Common myeloid progenitor, CD34-positive (primary cell): Measurements from ENCODE around the gene PI4KA.

Experiments used
- CTCF ChIA-PET: fragments of 350-600 bp; sonication (Branson Sonifier 250); formaldehyde crosslinking; loops from one replicate; lab custom pipeline; 2021; ENCODE audit warnings: antibody characterized with exemption; lab: Charles Lee
- POLR2A ChIA-PET: fragments of 350-600 bp; sonication (Branson Sonifier 250); formaldehyde crosslinking; loops from one replicate; lab custom pipeline; 2021; ENCODE audit warnings: antibody characterized with exemption; lab: Charles Lee
- DNase-seq, 3 donors: peaks; one replicate each; pipeline versions ENCODE4 v3.0.0 to v3.0.0-alpha.2; 2013
- H3K27ac ChIP-seq, 2 experiments: 1 replicate in 1 of 2; 2 replicates in 1 of 2; pipeline ENCODE4 v1.7.0; 2013; ENCODE audit warnings: inconsistent platforms in 2 of 2, low read length in 2 of 2, mild to moderate bottlenecking in 2 of 2, low read depth in 1 of 2, moderate library complexity in 1 of 2; ENCODE audit not compliant: severe bottlenecking in 2 of 2, insufficient read depth in 1 of 2, poor library complexity in 1 of 2
- H3K27me3 ChIP-seq, 5 experiments: replicated peaks in 2 of 5; 1 replicate in 3 of 5; 2 replicates in 2 of 5; pipeline versions ENCODE4 v1.6.1 to v1.7.0; 2013; ENCODE audit warnings: low read length in 4 of 5, mild to moderate bottlenecking in 2 of 5, moderate library complexity in 2 of 5, inconsistent platforms in 1 of 5; ENCODE audit not compliant: insufficient read depth in 5 of 5, control insufficient read depth in 4 of 5
- H3K36me3 ChIP-seq, 4 experiments: 1 replicate in 2 of 4; 2 replicates in 2 of 4; pipeline versions ENCODE4 v1.6.1 to v1.7.0; 2013; ENCODE audit warnings: low read length in 3 of 4, control low read depth in 1 of 4, mild to moderate bottlenecking in 1 of 4; ENCODE audit not compliant: control insufficient read depth in 4 of 4, insufficient read depth in 4 of 4
- H3K4me1 ChIP-seq, 4 experiments: 1 replicate in 3 of 4; 2 replicates in 1 of 4; pipeline versions ENCODE4 v1.6.1 to v1.7.1; 2013; ENCODE audit warnings: low read length in 3 of 4, mild to moderate bottlenecking in 3 of 4, control low read depth in 1 of 4, inconsistent platforms in 1 of 4, moderate library complexity in 1 of 4; ENCODE audit not compliant: control insufficient read depth in 4 of 4, insufficient read depth in 4 of 4; ENCODE audit errors: control extremely low read depth in 1 of 4
- H3K4me3 ChIP-seq, 7 experiments: 1 replicate in 4 of 7; 2 replicates in 3 of 7; pipeline versions ENCODE4 v1.5.1 to v1.7.0; 2013; ENCODE audit warnings: mild to moderate bottlenecking in 7 of 7, low read length in 6 of 7, moderate library complexity in 6 of 7, inconsistent platforms in 2 of 7, low read depth in 2 of 7, control low read depth in 1 of 7; ENCODE audit not compliant: insufficient read depth in 4 of 7, control insufficient read depth in 1 of 7; ENCODE audit errors: extremely low read depth in 1 of 7
- H3K9me3 ChIP-seq, 5 experiments: 1 replicate in 4 of 5; 2 replicates in 1 of 5; pipeline versions ENCODE4 v1.6.1 to v1.7.1; 2013; ENCODE audit warnings: low read length in 4 of 5, mild to moderate bottlenecking in 2 of 5, inconsistent platforms in 1 of 5, low read depth in 1 of 5, moderate library complexity in 1 of 5; ENCODE audit not compliant: control insufficient read depth in 4 of 5, insufficient read depth in 2 of 5; ENCODE audit errors: control extremely low read depth in 1 of 5
- WGBS: methylation state at CpG from one replicate; pipeline ENCODE4 v1.1.5; 2013; ENCODE audit not compliant: insufficient coverage; 5-methylcytosine and 5-hydroxymethylcytosine counted together

PI4KA gene

DNA sequence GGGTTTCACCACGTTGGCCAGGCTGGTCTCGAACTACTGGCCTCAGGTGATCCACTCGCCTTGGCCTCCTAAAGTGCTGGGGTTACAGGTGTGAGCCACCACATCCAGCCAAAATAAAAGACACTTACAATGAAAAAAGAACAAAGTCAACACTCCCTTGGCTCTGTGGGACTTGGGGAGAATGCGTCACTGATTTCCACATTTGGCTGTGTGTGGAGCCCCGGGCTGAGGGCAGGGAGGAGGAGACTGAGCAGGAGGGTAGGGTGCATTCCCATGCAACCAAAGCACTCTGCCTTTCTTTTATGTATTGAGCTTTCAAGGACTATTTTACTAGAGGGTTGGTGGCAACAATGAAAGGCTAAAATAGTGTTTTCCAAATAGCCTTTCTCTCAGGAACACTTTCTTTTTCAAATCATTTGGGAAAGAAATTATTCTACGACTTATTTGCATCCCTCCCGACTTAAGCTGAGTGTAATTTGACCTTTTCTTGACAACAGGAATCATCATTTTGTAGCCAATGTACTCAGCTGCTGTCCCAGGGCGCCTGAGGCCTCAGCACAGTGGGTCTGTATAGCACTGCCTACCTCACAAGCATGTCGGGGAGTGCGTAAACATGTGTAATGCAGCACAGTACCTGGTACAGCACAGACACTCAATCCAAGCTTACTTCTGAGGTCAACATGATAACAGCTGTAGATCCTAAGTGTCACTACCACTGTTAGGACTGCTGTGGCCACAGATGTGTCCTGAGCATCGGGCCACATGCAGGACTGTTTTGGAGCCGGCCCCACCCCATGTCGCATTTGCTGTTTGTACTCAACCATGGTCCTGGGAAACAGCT lies 94.8 kb downstream of the PI4KA start:
- 84% methylated on average over 10 of the region's 13 CpGs for WGBS
- H3K27ac ChIP-seq, result no peak overlapping the region
- no peaks in the 10 kb centered on the region for H3K27me3 ChIP-seq
- H3K36me3 ChIP-seq, result peaks cover 15 to 61% (median 44%) of the 10 kb centered on the region in 4 experiments
- no peaks in the 10 kb centered on the region for H3K4me1 ChIP-seq
- H3K4me3 ChIP-seq, result no peak overlapping the region
- CTCF ChIA-PET, result interaction anchor here (1.4 kb wide), 1 partner anchor 20 kb away, joined by 3 read pairs; no protein-coding TSS in a partner anchor
- H3K9me3 ChIP-seq, result peaks cover 0 to 2% (median 0%) of the 10 kb centered on the region in 5 experiments
- DNase-seq, result no peak
- POLR2A ChIA-PET, result no interaction called here

DNA sequence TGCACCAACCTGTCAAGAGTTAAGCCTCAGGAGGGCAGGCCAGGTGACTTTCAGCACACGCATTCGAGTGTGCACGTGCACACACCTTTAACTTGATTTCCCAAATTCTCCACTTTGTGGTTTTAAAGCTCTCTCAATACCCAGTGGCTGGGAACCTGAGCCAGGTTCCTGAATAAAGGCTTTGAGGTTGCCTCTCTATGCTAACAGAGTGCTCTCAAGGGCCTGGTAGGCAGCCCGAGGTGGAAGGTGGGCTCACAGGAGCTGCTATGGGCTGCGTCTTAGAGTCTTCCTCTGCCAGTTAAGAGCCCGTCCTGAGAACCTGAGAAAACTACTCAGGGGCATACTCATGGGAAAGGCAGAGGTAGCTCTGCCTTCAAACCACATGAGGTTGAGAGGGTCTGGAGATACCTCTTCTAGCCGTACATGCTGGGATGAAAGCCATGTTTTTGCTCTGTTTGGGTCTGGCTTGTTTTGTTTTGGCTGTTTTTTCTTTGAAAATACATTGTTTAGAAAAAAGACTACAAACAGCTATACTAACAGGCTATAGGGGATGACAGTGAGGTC lies 96.3 kb downstream of the PI4KA start:
- Histone ChIP-seq H3K36me3 (peaks cover 17 to 66% (median 46%) of the 10 kb centered on the region in 4 experiments), H3K4me1 (no peaks in the 10 kb centered on the region), H3K9me3 (no peaks in the 10 kb centered on the region), H3K27ac (no peak overlapping the region), H3K4me3 (no peak overlapping the region), H3K27me3 (no peaks in the 10 kb centered on the region)
- CTCF ChIA-PET, result interaction anchor here (1.1 to 1.4 kb wide), 2 partner anchors 10 to 21 kb away, joined by 3 to 4 read pairs; no protein-coding TSS in a partner anchor
- no peak for DNase-seq
- 100% methylated on average over 6 of the region's 7 CpGs for WGBS
- POLR2A ChIA-PET, result no interaction called here

DNA sequence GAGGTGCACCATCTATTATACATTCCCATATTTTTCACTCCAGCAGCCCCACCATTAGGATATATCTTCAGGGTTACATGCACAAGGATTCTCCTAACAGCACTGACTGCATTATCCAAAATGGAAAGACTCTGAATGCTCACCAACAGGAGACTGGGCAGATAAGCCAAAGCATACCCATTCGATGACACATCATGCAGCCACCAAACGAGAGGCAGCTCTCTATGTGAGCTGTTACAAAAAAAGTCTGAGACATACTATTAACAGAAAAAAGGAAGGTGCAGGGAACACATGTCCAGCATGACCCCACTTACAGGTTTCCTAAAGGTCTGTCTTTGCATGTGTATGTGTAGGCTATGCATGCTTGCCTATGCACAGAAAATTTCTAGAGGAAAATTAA lies 97.1 kb downstream of the PI4KA start:
- peaks cover 17 to 70% (median 45%) of the 10 kb centered on the region in 4 experiments for H3K36me3 ChIP-seq
- no peak overlapping the region for H3K27ac ChIP-seq
- H3K4me1 ChIP-seq, result no peaks in the 10 kb centered on the region
- ChIA-PET POLR2A (no interaction called here), CTCF (interaction anchor here (1.2 to 1.4 kb wide), 2 partner anchors 9 to 20 kb away, joined by 3 to 4 read pairs; no protein-coding TSS in a partner anchor)
- WGBS, result 100% methylated on average over 2 of the region's 2 CpGs
- DNase-seq, result no peak
- H3K9me3 ChIP-seq, result no peaks in the 10 kb centered on the region
- H3K4me3 ChIP-seq, result no peak overlapping the region
- H3K27me3 ChIP-seq, result no peaks in the 10 kb centered on the region

DNA sequence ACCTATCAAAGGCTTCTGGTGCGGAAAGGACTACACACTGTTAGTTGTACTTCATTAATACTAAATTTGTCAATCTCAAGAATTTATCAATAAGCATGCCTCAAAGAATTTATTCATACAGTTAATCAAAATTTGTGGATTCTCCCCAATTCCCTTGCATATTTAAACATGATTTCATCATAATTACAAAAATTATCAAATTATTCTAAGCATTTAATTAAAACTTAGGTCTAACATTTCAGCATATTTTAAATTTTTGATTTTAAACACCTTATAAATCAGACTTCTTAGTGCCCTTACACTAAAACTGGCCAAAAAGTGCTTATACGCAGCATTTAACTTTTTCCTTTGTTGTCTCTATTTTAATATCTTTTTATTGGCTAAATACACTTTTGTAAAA lies 98.5 kb downstream of the PI4KA start:
- no peak for DNase-seq
- H3K4me3 ChIP-seq, result no peak overlapping the region
- no peak overlapping the region for H3K27ac ChIP-seq
- no peaks in the 10 kb centered on the region for H3K27me3 ChIP-seq
- H3K36me3 ChIP-seq, result peaks cover 15 to 63% (median 39%) of the 10 kb centered on the region in 4 experiments
- ChIA-PET POLR2A (interaction anchor here (0.7 kb wide), 1 partner anchor 31 kb away, joined by 3 read pairs; no protein-coding TSS in a partner anchor), CTCF (no interaction called here)
- no peaks in the 10 kb centered on the region for H3K4me1 ChIP-seq
- no peaks in the 10 kb centered on the region for H3K9me3 ChIP-seq
- WGBS, result no CpG with 5 or more reads among the region's 2 CpGs

GRCh38 chr22:20758688-20759087 lies 99.9 kb downstream of the PI4KA start:
- ChIA-PET POLR2A (no interaction called here), CTCF (interaction anchor here (0.6 to 1.1 kb wide), 3 partner anchors 8 to 16 kb away, joined by 3 to 5 read pairs (median 4); no protein-coding TSS in a partner anchor)
- no peak for DNase-seq
- H3K9me3 ChIP-seq, result no peaks in the 10 kb centered on the region
- H3K4me1 ChIP-seq, result no peaks in the 10 kb centered on the region
- no peak overlapping the region for H3K4me3 ChIP-seq
- WGBS, result 100% methylated on average over 2 of the region's 2 CpGs
- peaks cover 5 to 52% (median 27%) of the 10 kb centered on the region in 4 experiments for H3K36me3 ChIP-seq
- H3K27me3 ChIP-seq, result no peaks in the 10 kb centered on the region
- no peak overlapping the region for H3K27ac ChIP-seq

DNA sequence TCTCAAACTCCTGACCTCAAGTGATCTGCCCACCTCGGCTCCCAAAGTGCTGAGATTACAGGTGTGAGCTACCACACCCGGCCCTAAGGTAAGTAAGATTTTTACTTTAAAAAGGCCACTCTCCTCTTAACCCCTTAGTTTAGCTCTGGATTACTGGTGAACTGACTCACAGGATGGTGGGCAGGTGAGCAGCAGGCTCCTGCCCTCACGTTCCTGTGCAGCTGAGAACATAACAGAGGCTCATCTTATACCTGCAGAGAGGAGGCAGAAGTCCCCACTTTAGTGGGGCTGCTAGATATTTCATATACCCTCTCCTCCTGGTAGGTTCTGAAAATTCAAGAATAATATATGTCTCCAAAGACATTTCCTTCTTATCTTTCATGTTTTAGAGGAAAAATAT lies 101.8 kb downstream of the PI4KA start:
- WGBS, result 100% methylated on average over 2 of the region's 3 CpGs
- Histone ChIP-seq H3K9me3 (no peaks in the 10 kb centered on the region), H3K36me3 (peaks cover 12 to 52% (median 24%) of the 10 kb centered on the region in 4 experiments), H3K4me3 (no peak overlapping the region), H3K27ac (no peak overlapping the region), H3K27me3 (no peaks in the 10 kb centered on the region), H3K4me1 (no peaks in the 10 kb centered on the region)
- no peak for DNase-seq
- ChIA-PET POLR2A (interaction anchor here (0.6 kb wide), 1 partner anchor 909 kb away, joined by 5 read pairs; the partner anchor contains the start of gene PPIL2), CTCF (interaction anchor here (0.6 to 1.1 kb wide), 4 partner anchors 14 to 923 kb away, joined by 3 to 4 read pairs (median 4); no protein-coding TSS in a partner anchor)
